Measurements from ENCODE around the gene NPPC. TPM values are rescaled to one million over a fixed set of nuclear protein-coding genes. Genes with fewer than 3 reads are reported as not detected.

NPPC gene
- total and polyA plus RNA-seq, 2 of the 8 experiments (the other 6 are each of a cell fraction or from before 2014, with no cell fraction given), result 1.3 to 4.7 TPM

- TF ChIP-seq CHD7 (IDR thresholded peaks at IDR 0.05; ENCODE audit: insufficient replicate concordance, low read length), result no peak
- TF ChIP-seq, protein P1, sequence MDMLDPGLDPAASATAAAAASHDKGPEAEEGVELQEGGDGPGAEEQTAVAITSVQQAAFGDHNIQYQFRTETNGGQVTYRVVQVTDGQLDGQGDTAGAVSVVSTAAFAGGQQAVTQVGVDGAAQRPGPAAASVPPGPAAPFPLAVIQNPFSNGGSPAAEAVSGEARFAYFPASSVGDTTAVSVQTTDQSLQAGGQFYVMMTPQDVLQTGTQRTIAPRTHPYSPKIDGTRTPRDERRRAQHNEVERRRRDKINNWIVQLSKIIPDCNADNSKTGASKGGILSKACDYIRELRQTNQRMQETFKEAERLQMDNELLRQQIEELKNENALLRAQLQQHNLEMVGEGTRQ (IDR thresholded peaks at IDR 0.05; ENCODE audit: low read length), result peak; percentile 65
- no peak for TF ChIP-seq EZH2 (IDR thresholded peaks at IDR 0.05; ENCODE audit: low read depth, low read length, severe bottlenecking)
- TF ChIP-seq TAF1 (IDR thresholded peaks at IDR 0.05; ENCODE audit: low read depth, low read length), result no peak
- TF ChIP-seq FOSL1 (IDR thresholded peaks at IDR 0.05; ENCODE audit: insufficient read depth, low read depth, low read length), result no peak
- TF ChIP-seq RBBP5 (IDR thresholded peaks at IDR 0.05; ENCODE audit: borderline replicate concordance, low read depth, low read length), result no peak
- TF ChIP-seq, protein P2, sequence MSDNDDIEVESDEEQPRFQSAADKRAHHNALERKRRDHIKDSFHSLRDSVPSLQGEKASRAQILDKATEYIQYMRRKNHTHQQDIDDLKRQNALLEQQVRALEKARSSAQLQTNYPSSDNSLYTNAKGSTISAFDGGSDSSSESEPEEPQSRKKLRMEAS (IDR thresholded peaks at IDR 0.05), result no peak
Measured at GRCh38 chr2:231939022-231939421, 12.8 kb upstream of the NPPC start (continued).

Measured in H1 (cell line).